GM21717 (cell line): ENCODE measurements around the gene BGN.
A peak's percentile ranks its signal among the peaks of the same experiment; 100 is the strongest.

Experiments used
- ATAC-seq: cut with Tn5 transposase; IDR thresholded peaks from one replicate; pipeline ENCODE4 v1.9.1; 2021; ENCODE audit warnings: mild to moderate bottlenecking, moderate library complexity; ENCODE audit not compliant: unreplicated experiment

BGN gene

GRCh38 chrX:153459986-153460385 lies 34.8 kb upstream of the BGN start:
- ATAC-seq, result no peak

- no peak for ATAC-seq
Measured at GRCh38 chrX:153460826-153461225, 34.0 kb upstream of the BGN start.

DNA sequence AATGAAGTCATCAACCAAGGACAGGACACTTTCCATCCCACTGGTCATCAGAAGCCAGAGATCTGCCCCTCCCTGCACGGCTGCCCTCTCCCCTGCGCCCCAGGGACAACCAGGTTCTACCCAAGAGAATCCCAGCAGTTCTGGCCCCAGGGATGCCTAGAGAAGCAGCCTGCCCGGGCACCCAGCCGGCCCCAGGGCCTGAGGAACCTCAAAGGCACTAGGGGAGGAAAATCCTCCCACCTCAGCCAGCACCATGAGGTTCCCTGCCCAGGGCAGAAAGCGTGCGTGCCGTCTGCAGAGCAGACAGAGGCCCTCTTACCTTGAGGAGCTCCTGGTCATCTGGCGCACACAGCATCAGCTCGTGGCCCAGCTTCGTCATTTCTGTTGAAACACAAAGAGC lies 32.5 kb upstream of the BGN start:
- no peak for ATAC-seq

DNA sequence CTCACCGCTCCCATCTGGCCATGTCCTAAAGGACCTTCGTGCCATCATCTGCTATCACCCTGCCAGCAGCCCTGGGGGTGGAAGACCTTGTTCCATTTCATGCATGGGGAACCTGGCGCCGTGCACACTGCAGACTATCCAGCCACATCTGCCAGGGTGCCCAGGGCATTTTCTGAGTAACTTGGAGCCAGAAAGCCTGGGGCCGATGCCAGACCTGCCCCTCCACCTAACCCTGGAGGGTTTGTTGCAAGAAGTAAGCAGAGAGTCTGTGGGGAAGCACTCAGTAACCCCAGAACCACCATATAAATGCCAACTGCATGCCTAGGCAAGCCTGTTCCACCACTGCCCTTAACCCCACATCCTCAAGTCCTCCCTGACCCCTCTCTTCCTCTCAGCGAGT lies 31.7 kb upstream of the BGN start:
- ATAC-seq, result no peak

DNA sequence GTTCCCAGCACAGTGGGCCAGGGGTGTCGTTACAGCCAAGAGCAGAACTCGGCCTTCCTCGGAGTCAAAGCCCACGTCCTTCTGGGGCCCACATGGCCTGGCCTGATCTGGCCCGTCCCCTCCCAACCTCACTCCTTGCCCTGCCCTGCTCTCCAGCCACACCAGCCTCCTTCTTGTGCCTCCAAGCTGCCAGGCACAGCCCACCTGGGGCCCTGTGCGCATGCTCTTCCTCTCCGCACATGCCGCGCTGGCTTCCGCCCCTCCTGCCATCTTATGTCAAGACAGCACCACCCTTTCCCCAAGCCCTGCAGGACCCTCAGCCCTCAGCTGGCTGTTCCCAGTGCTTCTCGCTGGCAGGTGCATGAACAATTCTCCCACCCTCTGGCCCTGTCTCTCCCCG lies 31.2 kb upstream of the BGN start:
- no peak for ATAC-seq

GRCh38 chrX:153464116-153464515 lies 30.7 kb upstream of the BGN start:
- no peak for ATAC-seq

- ATAC-seq, result no peak
Measured at GRCh38 chrX:153465691-153466380, 28.9 kb upstream of the BGN start.

GRCh38 chrX:153468008-153468580 lies 26.7 kb upstream of the BGN start:
- no peak for ATAC-seq

DNA sequence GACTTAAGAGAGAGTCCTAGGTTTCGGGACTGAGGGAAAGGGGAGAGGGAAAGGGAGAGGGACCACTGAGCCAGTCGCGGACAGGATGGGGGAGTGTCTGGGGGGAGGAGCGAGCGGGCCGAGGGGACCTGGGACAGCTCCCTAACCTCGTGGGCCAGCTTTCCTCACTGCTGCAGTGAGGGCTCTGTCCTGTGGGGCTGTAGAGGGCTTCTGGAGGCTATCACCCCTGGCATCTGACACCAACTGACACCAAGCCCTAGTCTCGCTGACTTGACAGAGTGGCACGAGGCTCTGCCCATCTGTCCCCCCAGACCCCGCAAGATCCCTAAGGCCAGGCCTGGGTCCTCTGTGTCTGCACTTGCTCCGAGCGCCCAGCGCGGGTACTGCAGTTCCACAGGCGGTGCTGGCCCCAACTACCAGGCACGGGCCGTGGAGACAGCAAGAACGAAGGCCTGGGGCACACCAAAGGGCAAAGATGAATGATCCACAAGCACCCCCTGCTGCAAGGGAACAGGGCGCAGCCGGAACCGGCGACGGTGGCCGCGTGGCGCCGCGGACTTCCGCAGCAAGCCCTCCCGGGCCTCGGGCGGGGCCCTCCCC lies 24.9 kb upstream of the BGN start:
- peak; percentile 30 for ATAC-seq

GRCh38 chrX:153470411-153471363 lies 24.1 kb upstream of the BGN start, which contains the start of gene HAUS7:
HAUS7 (minus strand) TSS chrX:153470576; CDS start chrX:153470557, 19 bp downstream.
- peak; percentile 79 for ATAC-seq

GRCh38 chrX:153471663-153472280 lies 23.0 kb upstream of the BGN start:
- ATAC-seq, result no peak

DNA sequence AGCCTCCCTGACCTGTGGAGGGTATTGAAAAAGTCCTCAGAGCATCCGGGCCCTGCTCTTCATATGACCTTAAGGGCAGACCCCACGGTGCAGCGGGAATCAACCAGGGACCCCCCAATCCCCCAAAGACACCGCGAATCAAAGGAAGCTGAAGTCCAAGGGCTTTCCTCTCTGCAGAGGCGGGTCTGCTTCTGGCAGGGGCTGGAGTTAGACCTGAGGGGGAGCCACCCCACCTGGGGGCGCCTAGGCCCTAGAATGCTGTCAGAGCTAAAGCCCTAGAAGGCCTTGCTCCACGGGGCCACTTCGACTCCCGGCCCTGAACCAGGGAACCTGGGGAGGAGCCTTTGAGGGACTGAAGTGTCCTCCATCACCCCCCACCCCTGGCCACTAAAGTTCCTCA lies 21.7 kb upstream of the BGN start:
- no peak for ATAC-seq

DNA sequence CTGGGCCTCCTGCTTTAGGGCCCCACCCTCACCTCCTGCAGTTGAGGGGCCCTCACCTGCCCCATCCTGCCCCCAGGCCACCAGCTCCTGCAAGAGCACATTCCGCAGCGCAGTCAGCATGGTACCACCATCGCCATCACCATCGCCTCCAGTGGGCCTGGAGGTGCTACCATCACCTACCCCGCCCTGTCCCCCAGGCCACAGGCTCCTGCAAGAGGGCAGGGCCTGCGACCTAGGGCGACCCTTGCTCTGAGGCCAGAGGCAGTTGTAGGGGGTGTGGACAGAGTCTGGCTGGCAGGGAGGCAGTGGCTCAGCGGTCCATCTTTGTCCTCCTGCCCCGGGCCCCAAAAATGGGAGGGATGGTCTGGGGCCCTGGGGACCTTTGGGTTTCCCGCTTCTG lies 20.5 kb upstream of the BGN start:
- ATAC-seq, result no peak

- no peak for ATAC-seq
Measured at GRCh38 chrX:153474718-153475117, 20.1 kb upstream of the BGN start.

DNA sequence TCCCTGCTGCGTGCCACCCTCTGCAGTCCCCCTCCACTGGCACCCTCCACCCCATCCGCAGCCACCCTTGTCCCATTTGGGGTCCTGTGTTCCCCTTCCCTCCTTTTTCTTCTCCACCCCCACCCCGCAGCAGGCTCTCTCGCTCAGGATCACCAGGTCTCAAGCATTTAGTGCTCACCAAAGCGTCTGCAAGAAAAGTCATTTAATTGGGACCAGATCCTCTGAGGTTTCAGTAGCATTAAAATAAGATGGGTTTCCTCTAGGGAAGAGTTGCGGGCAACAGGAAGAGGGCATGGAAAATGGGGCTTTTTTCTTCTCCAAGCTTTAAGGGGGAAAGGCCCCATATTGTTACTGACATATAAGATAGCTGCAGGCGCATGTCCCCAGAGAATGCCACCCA lies 19.5 kb upstream of the BGN start:
- ATAC-seq, result no peak

DNA sequence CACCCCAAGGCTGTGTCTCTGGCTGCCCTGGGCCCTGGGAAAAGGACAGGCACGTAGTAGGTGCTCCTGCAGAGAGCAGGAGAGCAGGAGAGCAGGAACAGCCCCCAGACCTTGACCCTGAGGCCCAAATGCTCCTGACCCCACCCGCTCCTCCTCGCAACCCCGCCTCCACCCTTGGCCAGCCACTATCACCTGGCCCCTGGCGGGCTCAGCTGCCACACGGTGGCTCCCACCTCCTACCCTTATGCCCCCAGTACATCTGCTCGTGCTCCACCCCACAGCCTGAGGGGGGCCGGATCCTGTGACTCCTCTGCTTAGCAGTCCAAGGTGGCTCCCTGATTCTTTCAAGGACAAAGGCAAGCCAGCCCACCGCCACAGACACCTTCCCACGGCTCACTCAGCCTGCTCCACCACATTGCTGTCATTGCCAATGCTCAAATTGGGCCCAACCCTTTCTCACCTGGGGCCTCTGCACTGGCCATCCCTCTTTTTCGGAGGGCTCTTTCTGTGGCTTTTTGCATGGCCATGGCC lies 19.0 kb upstream of the BGN start:
- ATAC-seq, result no peak

- ATAC-seq, result no peak
Measured at GRCh38 chrX:153476666-153477363, 18.0 kb upstream of the BGN start.

GRCh38 chrX:153477364-153477857 lies 17.4 kb upstream of the BGN start:
- ATAC-seq, result no peak

DNA sequence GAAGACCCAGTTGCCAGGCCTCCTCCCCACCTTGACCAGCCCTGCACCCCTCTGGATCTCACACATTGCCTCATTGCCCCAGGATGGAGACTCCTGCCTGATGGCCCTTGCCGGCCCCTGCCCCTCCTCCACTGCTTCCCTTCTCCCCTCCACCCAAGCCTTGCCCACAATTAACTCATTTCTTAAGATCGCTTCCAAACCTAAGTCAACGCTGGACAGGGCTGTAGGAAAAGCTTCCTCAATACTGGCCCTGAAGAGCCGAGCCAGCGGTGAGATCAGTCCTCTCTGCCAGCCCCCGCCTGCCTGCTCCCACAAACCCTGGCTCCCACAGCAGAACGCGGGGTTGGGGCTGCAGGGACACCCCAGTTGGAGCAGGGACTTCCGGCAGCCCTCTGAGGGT lies 16.9 kb upstream of the BGN start:
- ATAC-seq, result no peak

DNA sequence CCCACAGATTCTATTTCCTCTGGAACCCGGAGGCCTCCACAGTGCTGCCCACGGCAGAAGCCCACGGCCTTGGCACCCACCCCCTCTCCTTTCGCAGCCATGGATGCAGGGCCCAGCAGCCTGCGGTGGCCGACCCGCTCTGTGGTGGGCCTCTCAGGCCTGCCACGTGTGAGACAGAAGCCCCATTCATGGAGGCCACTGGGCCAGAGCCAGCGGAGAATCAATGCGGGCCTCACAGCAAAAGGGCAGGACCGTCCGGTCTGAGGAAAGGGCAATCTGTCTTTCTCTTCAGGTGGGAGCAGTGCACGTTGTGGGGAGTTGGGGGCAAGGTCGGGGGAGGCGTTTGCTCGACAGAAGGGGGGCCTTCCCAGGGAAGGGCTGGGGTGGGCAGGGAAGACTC lies 16.0 kb upstream of the BGN start:
- ATAC-seq, result no peak
